Measurements from ENCODE around the gene ANXA10.
A peak's percentile ranks its signal among the peaks of the same experiment; 100 is the strongest.
"Not testable (repeated sequence)": the region's sequence is repeated elsewhere in the genome, so short reads cannot be mapped to it uniquely, and the experiment has no call there.

Gene ANXA10

GRCh38 chr4:168164045-168164444, 71.7 kb downstream of the ANXA10 start:
- no peak for DNase-seq

GRCh38 chr4:168164915-168165548, 72.7 kb downstream of the ANXA10 start:
- DNase-seq: no peak

- DNase-seq: no peak
These were observed 75.5 kb downstream of the ANXA10 start for GRCh38 chr4:168167714-168168284.

- no peak for DNase-seq
These were observed 82.0 kb downstream of the ANXA10 start for GRCh38 chr4:168174308-168174707.

- no peak for DNase-seq
These were observed 85.3 kb downstream of the ANXA10 start for GRCh38 chr4:168177546-168178149.

- no peak for DNase-seq
These were observed 91.6 kb downstream of the ANXA10 start for GRCh38 chr4:168183717-168184571.

DNA sequence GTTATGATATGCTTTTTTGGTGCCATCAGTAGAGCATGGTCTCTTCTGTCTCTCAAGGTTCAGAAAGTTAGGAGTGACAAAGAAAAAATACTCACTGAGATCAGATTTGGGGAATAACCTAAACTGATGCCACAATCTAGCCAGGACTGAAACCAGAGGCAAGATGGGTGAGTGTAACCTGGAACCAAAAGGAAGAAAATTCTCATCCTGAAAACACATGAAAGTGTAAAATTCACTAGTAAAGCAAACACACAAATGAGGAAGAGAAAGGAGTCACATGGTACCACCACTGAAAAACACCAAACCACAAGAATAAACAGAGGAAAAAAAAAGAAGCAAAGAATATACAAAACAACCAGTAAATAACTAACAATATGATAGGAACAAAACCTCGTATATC, 96.4 kb downstream of the ANXA10 start:
- no peak for DNase-seq

GRCh38 chr4:168197926-168198325, 105.6 kb downstream of the ANXA10 start:
- DNase-seq: no peak

- no peak for DNase-seq
These were observed 107.1 kb downstream of the ANXA10 start for GRCh38 chr4:168199260-168199957.

DNA sequence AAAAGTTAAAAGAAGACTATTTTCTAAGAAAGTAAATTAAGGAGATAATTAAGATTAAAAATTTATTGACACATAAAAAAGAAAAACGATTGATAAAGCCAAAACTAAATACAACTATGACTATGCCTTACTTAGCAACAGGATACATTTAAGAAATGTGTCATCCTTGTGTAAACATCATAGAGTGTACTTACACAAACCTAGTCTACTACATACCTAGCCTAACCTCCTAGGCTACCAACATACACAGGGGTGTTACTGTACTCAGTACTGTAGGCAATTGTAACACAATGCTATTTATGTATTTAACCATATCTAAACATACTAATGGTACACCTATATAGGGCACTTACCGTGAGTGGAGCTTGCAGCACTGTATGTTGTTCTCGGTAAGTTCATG, 108.3 kb downstream of the ANXA10 start:
- DNase-seq: no peak

- DNase-seq: no peak
These were observed 111.0 kb downstream of the ANXA10 start for GRCh38 chr4:168203233-168203911.

DNA sequence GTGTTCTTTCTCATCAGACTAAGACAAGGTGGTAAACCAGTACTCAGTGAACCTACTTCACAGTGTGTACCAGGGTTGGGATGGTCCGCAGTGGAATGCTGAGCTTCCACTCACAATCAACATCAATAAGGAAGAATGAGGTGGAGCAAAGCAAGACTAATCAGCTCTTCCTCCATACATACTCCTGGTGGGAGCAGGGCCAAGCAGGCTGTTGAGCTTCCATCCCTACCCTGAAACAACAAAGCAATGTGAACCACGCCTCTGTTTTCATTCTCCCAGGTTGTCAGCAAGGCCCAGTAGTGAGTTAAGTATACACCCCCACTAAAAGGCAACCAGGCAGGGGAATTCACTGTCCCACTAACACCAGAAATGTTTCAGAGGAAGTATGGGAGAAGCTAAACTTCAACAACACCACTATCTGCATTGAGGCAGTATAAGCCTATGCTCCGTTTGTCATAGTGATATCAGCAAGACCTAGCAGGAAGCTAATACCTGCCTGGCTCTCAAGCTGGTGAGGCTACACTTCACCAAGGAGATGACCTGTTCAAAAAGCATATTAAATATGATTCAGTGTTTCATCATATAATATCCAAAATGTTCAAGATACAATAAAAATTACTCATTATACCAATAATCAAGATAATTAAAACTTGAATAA, 116.7 kb downstream of the ANXA10 start:
- no peak for DNase-seq

- DNase-seq: no peak
These were observed 120.3 kb downstream of the ANXA10 start for GRCh38 chr4:168212656-168213055.

GRCh38 chr4:168213511-168213910, 121.2 kb downstream of the ANXA10 start:
- DNase-seq: not testable (repeated sequence)

DNA sequence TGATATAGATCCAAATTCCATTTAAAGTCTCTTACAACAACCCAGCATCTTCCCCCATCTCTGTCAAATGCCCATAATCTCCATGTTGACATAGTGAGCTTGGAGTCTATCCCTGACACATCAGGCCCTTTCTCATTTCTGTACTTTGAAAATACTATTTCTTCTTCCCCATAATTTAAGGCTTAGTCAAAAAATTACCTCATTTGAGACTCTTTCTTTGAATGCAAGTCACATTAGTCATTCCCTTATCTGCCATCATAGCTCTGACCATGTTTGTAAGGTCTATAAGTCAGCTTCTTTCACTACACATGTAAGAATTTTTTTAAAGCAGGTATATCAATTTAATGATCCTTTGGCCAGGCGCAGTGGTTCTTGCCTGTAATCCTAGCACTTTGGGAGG, 126.3 kb downstream of the ANXA10 start:
- no peak for DNase-seq

DNA sequence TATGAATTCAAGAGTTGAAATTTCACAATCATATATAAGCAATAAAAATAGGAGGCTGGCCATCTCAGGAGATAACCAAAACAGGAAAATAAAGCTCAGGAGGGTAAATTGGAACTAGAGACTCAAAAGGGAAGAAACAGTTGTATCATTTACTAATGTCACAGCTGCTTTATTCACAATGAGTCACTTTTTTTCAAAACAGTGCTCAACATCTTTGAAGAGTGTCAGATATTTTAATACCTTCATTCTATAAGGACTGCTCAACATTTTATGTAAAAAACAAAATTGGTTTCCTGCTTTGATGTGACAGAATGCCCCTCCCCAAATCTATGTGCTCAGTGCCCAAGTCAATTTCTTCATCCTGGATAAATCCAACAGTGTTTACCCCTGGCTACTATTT, 128.6 kb downstream of the ANXA10 start:
- no peak for DNase-seq

DNA sequence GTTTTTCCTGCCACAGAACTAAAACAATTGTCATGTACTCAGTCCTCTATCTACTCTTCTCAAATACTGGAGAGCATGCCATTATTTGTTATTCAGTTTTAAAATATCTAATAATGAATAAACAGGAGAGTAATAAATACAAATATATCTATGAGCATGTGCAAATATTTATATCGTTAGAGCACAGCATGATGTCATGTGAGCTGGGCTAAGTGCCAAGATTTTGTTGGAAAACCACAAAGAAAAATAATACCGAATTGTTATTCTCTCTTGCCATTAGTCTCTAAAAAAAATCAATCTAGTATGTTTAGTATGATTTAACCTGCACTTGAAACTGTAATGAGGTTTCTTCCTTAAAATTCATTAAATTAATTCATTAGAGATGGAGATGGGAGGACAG, 129.0 kb downstream of the ANXA10 start:
- peak; percentile 54 for DNase-seq
